Measurements from ENCODE around the gene ATF7IP. TPM values are rescaled to one million over a fixed set of nuclear protein-coding genes. Genes with fewer than 3 reads are reported as not detected.

The ATF7IP gene
- total and polyA plus RNA-seq, 2 donors (not counting 1 experiment from before 2014, with no cell fraction given): 28.1 to 208 TPM

- Mint-ChIP-seq H3K4me1 (no peaks in the 10 kb centered on the region), H3K9me3 (ENCODE audit: insufficient read depth) (no peaks in the 10 kb centered on the region), H3K27me3 (no peaks in the 10 kb centered on the region), H3K4me3 (no peak overlapping the region), H3K27ac (no peak overlapping the region)
- no peak for ATAC-seq (ENCODE audit: low read depth)
- Histone ChIP-seq H3K79me2 (ENCODE audit: control insufficient read depth, insufficient read depth, low read length) (no peaks in the 10 kb centered on the region), H3K9me3 (ENCODE audit: control extremely low read depth in 1 of 3, control insufficient read depth in 2 of 3, insufficient read depth in 1 of 3, low read length in 2 of 3) (no peaks in the 10 kb centered on the region), H3K4me3 (ENCODE audit: control extremely low read depth in 1 of 5, extremely low read depth in 1 of 5, insufficient read depth in 1 of 5, low read depth in 2 of 5, low read length in 4 of 5) (no peak overlapping the region), H4K20me1 (ENCODE audit: control insufficient read depth, insufficient read depth, low read length, poor library complexity, severe bottlenecking) (peaks cover 7% of the 10 kb centered on the region), H3K4me1 (ENCODE audit: control insufficient read depth in 2 of 2, insufficient read depth in 2 of 2, low read length in 2 of 2) (no peaks in the 10 kb centered on the region), H3K27me3 (replicated peaks in 1 of 4; ENCODE audit: control extremely low read depth in 1 of 4, control insufficient read depth in 3 of 4, insufficient read depth in 4 of 4, low read length in 3 of 4) (no peaks in the 10 kb centered on the region), H3K27ac (ENCODE audit: low read length in 2 of 2) (no peak overlapping the region), H3K4me2 (replicated peaks; ENCODE audit: low read depth, low read length, poor library complexity, severe bottlenecking) (no peak overlapping the region), H3K9ac (ENCODE audit: low read length) (no peak overlapping the region), H3K36me3 (replicated peaks in 1 of 2; ENCODE audit: control extremely low read depth in 1 of 2, control insufficient read depth in 1 of 2, extremely low read depth in 1 of 2, insufficient read depth in 2 of 2, low read length in 1 of 2) (peaks cover 7 to 97% of the 10 kb centered on the region in 2 experiments), H2AFZ (ENCODE audit: insufficient read depth, low read depth, low read length, poor library complexity, severe bottlenecking) (no peak overlapping the region)
- TF ChIP-seq EZH2 (IDR thresholded peaks at IDR 0.05; ENCODE audit: borderline replicate concordance, insufficient read depth, low read depth, low read length, poor library complexity, severe bottlenecking) (no peak), CTCF (IDR thresholded peaks at IDR 0.05) (no peak)
- CTCF ChIA-PET: no interaction called here
- no CpG with 5 or more reads among the region's 2 CpGs for WGBS (ENCODE audit: insufficient coverage)
- DNase-seq: no peak
- intact Hi-C loops (cut with micrococcal nuclease): no loop called here
- POLR2A ChIA-PET: no interaction called here
These were observed 117.4 kb downstream of the ATF7IP start for GRCh38 chr12:14482886-14483285.

DNA sequence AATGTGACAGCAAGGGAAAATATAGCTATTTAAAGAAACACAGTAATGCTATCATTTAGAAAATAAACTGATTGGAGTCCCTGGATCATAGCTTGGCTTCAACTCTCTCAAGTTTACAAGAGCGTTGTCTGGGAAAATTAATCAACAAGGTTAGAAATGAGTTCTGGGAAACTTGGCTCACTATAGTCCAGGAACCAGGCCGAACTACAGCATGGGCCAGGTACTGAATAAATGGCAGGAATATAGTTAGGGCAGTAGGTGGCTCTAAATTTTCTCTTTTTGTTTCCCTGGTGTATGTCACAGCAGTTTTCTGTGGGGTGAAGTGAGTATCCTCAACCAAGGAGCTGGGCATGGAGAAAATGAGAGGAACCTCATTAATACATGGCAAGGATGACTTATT lies 129.8 kb downstream of the ATF7IP start:
- no peak for TF ChIP-seq CTCF (IDR thresholded peaks at IDR 0.05)
- TF ChIP-seq EZH2 (IDR thresholded peaks at IDR 0.05; ENCODE audit: borderline replicate concordance, insufficient read depth, low read depth, low read length, poor library complexity, severe bottlenecking): no peak
- Histone ChIP-seq H2AFZ (ENCODE audit: insufficient read depth, low read depth, low read length, poor library complexity, severe bottlenecking) (no peak overlapping the region), H3K4me3 (ENCODE audit: control extremely low read depth in 1 of 5, extremely low read depth in 1 of 5, insufficient read depth in 1 of 5, low read depth in 2 of 5, low read length in 4 of 5) (no peak overlapping the region), H4K20me1 (ENCODE audit: control insufficient read depth, insufficient read depth, low read length, poor library complexity, severe bottlenecking) (no peaks in the 10 kb centered on the region), H3K27me3 (replicated peaks in 1 of 4; ENCODE audit: control extremely low read depth in 1 of 4, control insufficient read depth in 3 of 4, insufficient read depth in 4 of 4, low read length in 3 of 4) (no peaks in the 10 kb centered on the region), H3K79me2 (ENCODE audit: control insufficient read depth, insufficient read depth, low read length) (no peaks in the 10 kb centered on the region), H3K4me1 (ENCODE audit: control insufficient read depth in 2 of 2, insufficient read depth in 2 of 2, low read length in 2 of 2) (no peaks in the 10 kb centered on the region), H3K4me2 (replicated peaks; ENCODE audit: low read depth, low read length, poor library complexity, severe bottlenecking) (no peak overlapping the region), H3K9ac (ENCODE audit: low read length) (no peak overlapping the region), H3K36me3 (replicated peaks in 1 of 2; ENCODE audit: control extremely low read depth in 1 of 2, control insufficient read depth in 1 of 2, extremely low read depth in 1 of 2, insufficient read depth in 2 of 2, low read length in 1 of 2) (peaks cover 2 to 74% of the 10 kb centered on the region in 2 experiments), H3K9me3 (ENCODE audit: control extremely low read depth in 1 of 3, control insufficient read depth in 2 of 3, insufficient read depth in 1 of 3, low read length in 2 of 3) (no peaks in the 10 kb centered on the region), H3K27ac (ENCODE audit: low read length in 2 of 2) (no peak overlapping the region)
- CTCF ChIA-PET: interaction anchor here (0.5 kb wide), 1 partner anchor 1599 kb away, joined by 3 read pairs; no protein-coding TSS in a partner anchor
- H3K4me1 Mint-ChIP-seq: no peaks in the 10 kb centered on the region
- WGBS (ENCODE audit: insufficient coverage): 100% methylated on average over 2 of the region's 2 CpGs
- POLR2A ChIA-PET: interaction anchor here (0.7 kb wide), 1 partner anchor 256 kb away, joined by 4 read pairs; no protein-coding TSS in a partner anchor
- no peaks in the 10 kb centered on the region for H3K9me3 Mint-ChIP-seq (ENCODE audit: insufficient read depth)
- intact Hi-C loops (cut with micrococcal nuclease): no loop called here
- peak overlapping the region; percentile 63 for H3K27ac Mint-ChIP-seq
- H3K27me3 Mint-ChIP-seq: no peaks in the 10 kb centered on the region
- ATAC-seq (ENCODE audit: low read depth) (no peak), DNase-seq (no peak)
- no peak overlapping the region for H3K4me3 Mint-ChIP-seq
